ENCODE results near the gene BTBD17. TPM values are rescaled to one million over a fixed set of nuclear protein-coding genes. Genes with fewer than 3 reads are reported as not detected.

BTBD17 gene
- total RNA-seq, 1 experiment from 2014 or later = not detected

- no peak for TF ChIP-seq REST (IDR thresholded peaks at IDR 0.05; ENCODE audit: low read depth)
- no peak for TF ChIP-seq POLR2AphosphoS5 (IDR thresholded peaks at IDR 0.05; ENCODE audit: low read depth, low read length)
- TF ChIP-seq CTCF (IDR thresholded peaks at IDR 0.05 in 2 of 3, conservative IDR thresholded peaks at IDR 0.05 in 1 of 3; ENCODE audit: borderline replicate concordance in 1 of 3, insufficient read depth in 1 of 3, low read depth in 2 of 3, low read length in 2 of 3) = no peak
- no peak for TF ChIP-seq CEBPB (IDR thresholded peaks at IDR 0.05; ENCODE audit: low read depth)
- no peak for TF ChIP-seq EGR1 (IDR thresholded peaks at IDR 0.05; ENCODE audit: low read depth)
- no peak for TF ChIP-seq CBX3 (IDR thresholded peaks at IDR 0.05; ENCODE audit: low read depth)
- no peak for TF ChIP-seq FOSL1 (IDR thresholded peaks at IDR 0.05; ENCODE audit: low read depth)
- TF ChIP-seq ZFX (IDR thresholded peaks at IDR 0.05) = no peak
- ChIA-PET RAD21 (ENCODE audit: low non-redundant PET in 1 of 2, low total read pairs in 2 of 2, uncharacterized antibody in 2 of 2, unreplicated experiment in 2 of 2) (no interaction called here), POLR2A (no interaction called here), CTCF (no interaction called here)
- ATAC-seq (no peak), DNase-seq (ENCODE audit: low read depth, low spot score) (no peak)
- no TSS peak for BruUV-seq (replicated peaks)
- Histone ChIP-seq H3K36me3 (ENCODE audit: control insufficient read depth in 1 of 2, insufficient read depth in 2 of 2, low read length in 2 of 2) (no peaks in the 10 kb centered on the region), H3K9me3 (ENCODE audit: control insufficient read depth in 1 of 2, insufficient read depth in 1 of 2, low read depth in 1 of 2, low read length in 2 of 2) (no peaks in the 10 kb centered on the region), H3K4me3 (replicated peaks in 1 of 2; ENCODE audit: low read depth in 1 of 2, low read length in 2 of 2) (no peak overlapping the region), H3K9ac (ENCODE audit: low read length) (no peak overlapping the region), H3K27me3 (ENCODE audit: insufficient read depth, low read length) (no peaks in the 10 kb centered on the region; the same call in 1 of the 2 replicates), H3K79me2 (ENCODE audit: insufficient read depth, low read length) (no peaks in the 10 kb centered on the region), H4K20me1 (ENCODE audit: insufficient read depth) (no peaks in the 10 kb centered on the region), H3K4me1 (ENCODE audit: control insufficient read depth in 1 of 2, insufficient read depth in 2 of 2, low read length in 2 of 2) (no peaks in the 10 kb centered on the region), H2AFZ (ENCODE audit: low read depth, low read length, poor library complexity, severe bottlenecking) (no peak overlapping the region), H3K4me2 (ENCODE audit: low read length) (no peak overlapping the region), H3K9me2 (ENCODE audit: insufficient read depth) (no peaks in the 10 kb centered on the region), H3K27ac (ENCODE audit: low read depth, low read length) (no peak overlapping the region)
- intact Hi-C loops (cut with micrococcal nuclease) = no loop called here
These were observed 23.7 kb downstream of the BTBD17 start for GRCh38 chr17:74337834-74338500.

Measured in HCT116 (cell line).